Neural cell (in vitro differentiated cells): ENCODE data around the gene DHCR24.

ENCODE experiments used
- EP300 ChIP-seq: fragments of 450-650 bp; conservative IDR thresholded peaks from 2 replicates; pipeline ENCODE4 v1.6.1; 2014; ENCODE audit warnings: antibody characterized with exemption, mild to moderate bottlenecking, moderate library complexity; ENCODE audit not compliant: poor library complexity, severe bottlenecking
- EZH2 ChIP-seq: fragments of 200-600, 300-800 bp; shearing (Covaris generic), sonication (generic); IDR thresholded peaks from 2 replicates; pipeline ENCODE4 v1.6.1; 2014; ENCODE audit warnings: antibody characterized with exemption, low read length, borderline replicate concordance, mild to moderate bottlenecking; ENCODE audit not compliant: insufficient read depth, poor library complexity, severe bottlenecking
- POLR2AphosphoS5 ChIP-seq: IDR thresholded peaks from 2 replicates; pipeline ENCODE4 v1.6.1; 2012
- RAD21 ChIP-seq: fragments of 450-650 bp; conservative IDR thresholded peaks from 2 replicates; pipeline ENCODE4 v1.6.1; 2014; ENCODE audit warnings: antibody characterized with exemption, mild to moderate bottlenecking, moderate library complexity
- TAF1 ChIP-seq: IDR thresholded peaks from 2 replicates; pipeline ENCODE4 v1.6.1; 2012; ENCODE audit warnings: low read depth
- TF ChIP-seq, protein P1 (sequence below): fragments of 450-650 bp; IDR thresholded peaks from 2 replicates; pipeline ENCODE4 v1.5.1; 2014; ENCODE audit warnings: antibody characterized with exemption, mild to moderate bottlenecking, moderate library complexity; ENCODE audit not compliant: poor library complexity, severe bottlenecking

DNA sequence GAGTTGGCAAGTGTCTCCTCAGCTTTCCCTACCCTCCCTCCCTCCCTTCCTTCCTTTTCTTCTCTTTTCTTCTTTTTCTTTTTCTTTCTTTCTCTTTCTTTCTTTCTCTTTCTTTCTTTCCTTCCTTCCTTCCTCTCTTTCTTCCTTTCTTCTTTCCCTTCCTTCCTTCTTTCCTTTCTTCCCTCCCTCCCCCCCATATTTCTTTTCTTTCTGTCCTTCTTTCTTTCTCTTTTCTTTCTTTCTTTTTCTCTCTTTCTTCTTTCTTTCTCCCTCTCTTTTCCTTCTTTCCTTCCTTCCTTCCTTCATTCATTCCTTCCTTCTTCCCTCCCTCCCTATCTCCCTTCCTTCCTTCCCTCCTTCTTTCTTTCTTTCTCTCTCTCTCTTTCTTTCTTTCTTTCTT, 67.3 kb downstream of the DHCR24 start:
- no peak for TF ChIP-seq EP300
- TF ChIP-seq, protein P1, sequence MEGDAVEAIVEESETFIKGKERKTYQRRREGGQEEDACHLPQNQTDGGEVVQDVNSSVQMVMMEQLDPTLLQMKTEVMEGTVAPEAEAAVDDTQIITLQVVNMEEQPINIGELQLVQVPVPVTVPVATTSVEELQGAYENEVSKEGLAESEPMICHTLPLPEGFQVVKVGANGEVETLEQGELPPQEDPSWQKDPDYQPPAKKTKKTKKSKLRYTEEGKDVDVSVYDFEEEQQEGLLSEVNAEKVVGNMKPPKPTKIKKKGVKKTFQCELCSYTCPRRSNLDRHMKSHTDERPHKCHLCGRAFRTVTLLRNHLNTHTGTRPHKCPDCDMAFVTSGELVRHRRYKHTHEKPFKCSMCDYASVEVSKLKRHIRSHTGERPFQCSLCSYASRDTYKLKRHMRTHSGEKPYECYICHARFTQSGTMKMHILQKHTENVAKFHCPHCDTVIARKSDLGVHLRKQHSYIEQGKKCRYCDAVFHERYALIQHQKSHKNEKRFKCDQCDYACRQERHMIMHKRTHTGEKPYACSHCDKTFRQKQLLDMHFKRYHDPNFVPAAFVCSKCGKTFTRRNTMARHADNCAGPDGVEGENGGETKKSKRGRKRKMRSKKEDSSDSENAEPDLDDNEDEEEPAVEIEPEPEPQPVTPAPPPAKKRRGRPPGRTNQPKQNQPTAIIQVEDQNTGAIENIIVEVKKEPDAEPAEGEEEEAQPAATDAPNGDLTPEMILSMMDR, result no peak
- no peak for TF ChIP-seq EZH2
- TF ChIP-seq POLR2AphosphoS5, result no peak
- no peak for TF ChIP-seq RAD21
- no peak for TF ChIP-seq TAF1
